ENCODE data around the gene PRAMEF5.
A peak's percentile ranks its signal among the peaks of the same experiment; 100 is the strongest.
"Not testable (repeated sequence)": the region's sequence is repeated elsewhere in the genome, so short reads cannot be mapped to it uniquely, and the experiment has no call there.

Gene PRAMEF5

GRCh38 chr1:13253898-13254297, at the start of gene PRAMEF5:
TSS of gene PRAMEF5 (plus strand) at chr1:13254198. CDS start at chr1:13259269, 5,071 bp downstream.
- DNase-seq (ENCODE audit: low read depth): not testable (repeated sequence)

- DNase-seq (ENCODE audit: low read depth): not testable (repeated sequence)
Observed at GRCh38 chr1:13208712-13209111, 45.3 kb upstream of the PRAMEF5 start.

- not testable (repeated sequence) for DNase-seq (ENCODE audit: low read depth)
Observed at GRCh38 chr1:13216619-13217018, 37.4 kb upstream of the PRAMEF5 start.

GRCh38 chr1:13219203-13219602, 34.8 kb upstream of the PRAMEF5 start:
- not testable (repeated sequence) for DNase-seq (ENCODE audit: low read depth)

GRCh38 chr1:13222788-13223187, 31.2 kb upstream of the PRAMEF5 start:
- DNase-seq (ENCODE audit: low read depth): not testable (repeated sequence)

- no peak for DNase-seq (ENCODE audit: low read depth)
Observed at GRCh38 chr1:13224480-13225060, 29.4 kb upstream of the PRAMEF5 start.

- DNase-seq (ENCODE audit: low read depth): not testable (repeated sequence)
Observed at GRCh38 chr1:13225675-13226204, 28.3 kb upstream of the PRAMEF5 start, which contains the start of gene PRAMEF18. TSS of gene PRAMEF18 (minus strand) at chr1:13226154. CDS start at chr1:13226106, 48 bp downstream.

- DNase-seq (ENCODE audit: low read depth): not testable (repeated sequence)
Observed at GRCh38 chr1:13227271-13228055, 26.5 kb upstream of the PRAMEF5 start.

- peak; percentile 6 for DNase-seq (ENCODE audit: low read depth)
Observed at GRCh38 chr1:13228343-13228781, 25.6 kb upstream of the PRAMEF5 start.

GRCh38 chr1:13230096-13230495, 23.9 kb upstream of the PRAMEF5 start:
- DNase-seq (ENCODE audit: low read depth): not testable (repeated sequence)

GRCh38 chr1:13230601-13231000, 23.4 kb upstream of the PRAMEF5 start:
- not testable (repeated sequence) for DNase-seq (ENCODE audit: low read depth)

- DNase-seq (ENCODE audit: low read depth): not testable (repeated sequence)
Observed at GRCh38 chr1:13231061-13231750, 22.8 kb upstream of the PRAMEF5 start.

GRCh38 chr1:13232056-13232455, 21.9 kb upstream of the PRAMEF5 start:
- DNase-seq (ENCODE audit: low read depth): not testable (repeated sequence)

- DNase-seq (ENCODE audit: low read depth): not testable (repeated sequence)
Observed at GRCh38 chr1:13234057-13234456, 19.9 kb upstream of the PRAMEF5 start.

- not testable (repeated sequence) for DNase-seq (ENCODE audit: low read depth)
Observed at GRCh38 chr1:13237572-13237971, 16.4 kb upstream of the PRAMEF5 start.

- DNase-seq (ENCODE audit: low read depth): not testable (repeated sequence)
Observed at GRCh38 chr1:13239633-13240032, 14.4 kb upstream of the PRAMEF5 start.

- DNase-seq (ENCODE audit: low read depth): not testable (repeated sequence)
Observed at GRCh38 chr1:13243536-13244263, 10.3 kb upstream of the PRAMEF5 start.

GRCh38 chr1:13245841-13246553, 8.0 kb upstream of the PRAMEF5 start:
- DNase-seq (ENCODE audit: low read depth): not testable (repeated sequence)

GRCh38 chr1:13246554-13246871, 7.5 kb upstream of the PRAMEF5 start:
- not testable (repeated sequence) for DNase-seq (ENCODE audit: low read depth)

GRCh38 chr1:13247122-13247521, 6.9 kb upstream of the PRAMEF5 start:
- not testable (repeated sequence) for DNase-seq (ENCODE audit: low read depth)

GRCh38 chr1:13265124-13265523, 11.1 kb downstream of the PRAMEF5 start:
- DNase-seq (ENCODE audit: low read depth): not testable (repeated sequence)

Measured in stimulated activated CD8-positive, alpha-beta memory T cell treated with anti-CD3 and anti-CD28 coated beads, Interleukin-15, amount 100 ng/mL, for 24 hours (primary cell).